SU-DHL-6 (cell line): ENCODE measurements around the gene YIPF1.
A peak's percentile ranks its signal among the peaks of the same experiment; 100 is the strongest.

Experiments used
- H2AFZ ChIP-seq: fragments of 200-600 bp; sonication (generic); 2 replicates; pipeline ENCODE4 v1.6.1; 2014; ENCODE audit warnings: low read depth, mild to moderate bottlenecking, moderate library complexity, mixed read lengths, antibody characterized with exemption, low read length; ENCODE audit not compliant: severe bottlenecking
- H3F3A ChIP-seq: fragments of 200-600 bp; shearing (Covaris generic); 2 replicates; pipeline ENCODE4 v1.6.0; 2016; ENCODE audit warnings: antibody characterized with exemption, mild to moderate bottlenecking; ENCODE audit not compliant: insufficient read depth
- H3K27ac ChIP-seq: fragments of 200-600 bp; sonication (generic); 2 replicates; pipeline ENCODE4 v1.5.1; 2016; ENCODE audit warnings: low read depth, mild to moderate bottlenecking, low read length, moderate library complexity, mixed read lengths
- H3K27me3 ChIP-seq: fragments of 200-600 bp; sonication (generic), shearing (Covaris generic); 2 replicates; pipeline ENCODE4 v1.6.0; 2014; ENCODE audit warnings: mild to moderate bottlenecking, low read length
- H3K36me3 ChIP-seq: fragments of 200-600 bp; sonication (generic); 2 replicates; pipeline ENCODE4 v1.6.1; 2014; ENCODE audit warnings: mild to moderate bottlenecking, low read length, mixed read lengths
- H3K4me2 ChIP-seq: fragments of 300-600, 200-600 bp; shearing (Covaris generic), sonication (generic); 2 replicates; pipeline ENCODE4 v1.6.0; 2014; ENCODE audit warnings: low read length, low read depth, mild to moderate bottlenecking; ENCODE audit not compliant: poor library complexity, severe bottlenecking
- H3K4me3 ChIP-seq: fragments of 200-600 bp; sonication (generic); 2 replicates; pipeline ENCODE4 v1.5.1; 2014; ENCODE audit warnings: antibody characterized with exemption, low read length, mild to moderate bottlenecking, mixed read lengths; ENCODE audit not compliant: insufficient read depth, poor library complexity, severe bottlenecking
- H3K79me2 ChIP-seq: fragments of 200-600 bp; sonication (generic); 2 replicates; pipeline ENCODE4 v1.6.1; 2014; ENCODE audit warnings: mild to moderate bottlenecking, low read length, moderate library complexity; ENCODE audit not compliant: insufficient read depth
- H3K9ac ChIP-seq: fragments of 200-600 bp; sonication (generic); 2 replicates; pipeline ENCODE4 v1.7.0; 2014; ENCODE audit warnings: mild to moderate bottlenecking, low read length
- H3K9me2 ChIP-seq: fragments of 200-600 bp; sonication (generic); replicated peaks from 2 replicates; pipeline ENCODE4 v1.6.1; 2014; ENCODE audit warnings: low read length; ENCODE audit not compliant: insufficient read depth
- H3K9me3 ChIP-seq: fragments of 200-600 bp; sonication (generic); 2 replicates; pipeline ENCODE4 v1.6.1; 2014; ENCODE audit warnings: low read length, mixed read lengths; ENCODE audit not compliant: insufficient read depth
- H4K20me1 ChIP-seq: fragments of 200-600 bp; sonication (generic); 2 replicates; pipeline ENCODE4 v1.6.1; 2014; ENCODE audit warnings: low read depth, mild to moderate bottlenecking, antibody characterized with exemption, low read length, moderate library complexity, mixed read lengths
- CTCF ChIP-seq: fragments of 200-600 bp; sonication (generic); IDR thresholded peaks from one replicate; pipeline ENCODE4 v1.5.1; 2017; ENCODE audit warnings: antibody characterized with exemption, mild to moderate bottlenecking, low read length, moderate library complexity; ENCODE audit not compliant: insufficient read depth, poor library complexity, severe bottlenecking
- EZH2phosphoT487 ChIP-seq: fragments of 200-600 bp; sonication (generic), shearing (Covaris generic); conservative IDR thresholded peaks from 2 replicates; pipeline ENCODE4 v1.6.1; 2018; ENCODE audit warnings: mild to moderate bottlenecking, antibody characterized with exemption, low read length, moderate library complexity, mixed read lengths

Gene YIPF1

GRCh38 chr1:53837924-53838653, 51.5 kb downstream of the YIPF1 start, which contains the start of gene NDC1:
Gene NDC1 (minus strand): TSS chr1:53838296. CDS start chr1:53838261, 35 bp downstream.
- Histone ChIP-seq H3K27ac (peak within 1 kb of the TSS; percentile 88), H3K9me2 (no peaks in the 10 kb centered on the region), H4K20me1 (no peaks in the 10 kb centered on the region), H3F3A (peaks cover 17% of the 10 kb centered on the region), H3K79me2 (peaks cover 51% of the 10 kb centered on the region), H3K36me3 (no peaks in the 10 kb centered on the region), H3K27me3 (no peaks in the 10 kb centered on the region), H2AFZ (peak within 1 kb of the TSS; percentile 98), H3K4me2 (peak within 1 kb of the TSS; percentile 87), H3K9me3 (no peaks in the 10 kb centered on the region), H3K4me3 (peak within 1 kb of the TSS; percentile 67), H3K9ac (peak within 1 kb of the TSS; percentile 84)
- no peak for TF ChIP-seq CTCF
- TF ChIP-seq EZH2phosphoT487, result no peak

- Histone ChIP-seq H3F3A (peaks cover 19% of the 10 kb centered on the region), H3K9me3 (no peaks in the 10 kb centered on the region), H3K27me3 (no peaks in the 10 kb centered on the region), H3K27ac (peak overlapping the region; percentile 88), H3K9me2 (no peaks in the 10 kb centered on the region), H3K4me2 (peak overlapping the region; percentile 87), H3K4me3 (peak overlapping the region; percentile 67), H3K36me3 (no peaks in the 10 kb centered on the region; the same call in 1 of the 2 replicates), H4K20me1 (no peaks in the 10 kb centered on the region), H3K9ac (peak overlapping the region; percentile 84), H2AFZ (no peak overlapping the region), H3K79me2 (peaks cover 56% of the 10 kb centered on the region)
- TF ChIP-seq CTCF, result no peak
- no peak for TF ChIP-seq EZH2phosphoT487
Measured at GRCh38 chr1:53837646-53837923, 52.0 kb downstream of the YIPF1 start.

GRCh38 chr1:53835491-53835890, 54.1 kb downstream of the YIPF1 start:
- H3K9me2 ChIP-seq, result no peaks in the 10 kb centered on the region
- peaks cover 11% of the 10 kb centered on the region; the same call in 1 of the 2 replicates for H3K36me3 ChIP-seq
- H2AFZ ChIP-seq, result no peak overlapping the region
- H3K9me3 ChIP-seq, result no peaks in the 10 kb centered on the region
- peak overlapping the region; percentile 87 for H3K4me2 ChIP-seq
- H3K4me3 ChIP-seq, result peak overlapping the region; percentile 67
- peaks cover 6% of the 10 kb centered on the region; the same call in 1 of the 2 replicates for H4K20me1 ChIP-seq
- H3K9ac ChIP-seq, result peak overlapping the region; percentile 84
- peaks cover 69% of the 10 kb centered on the region for H3K79me2 ChIP-seq
- no peak for TF ChIP-seq EZH2phosphoT487
- TF ChIP-seq CTCF, result no peak
- peaks cover 25% of the 10 kb centered on the region for H3F3A ChIP-seq
- peak overlapping the region; percentile 88 for H3K27ac ChIP-seq
- H3K27me3 ChIP-seq, result no peaks in the 10 kb centered on the region
